ENCODE measurements around the gene OR2A12. TPM values are rescaled to one million over a fixed set of nuclear protein-coding genes. Genes with fewer than 3 reads are reported as not detected.
"Not testable (repeated sequence)": the region's sequence is repeated elsewhere in the genome, so short reads cannot be mapped to it uniquely, and the experiment has no call there.

The OR2A12 gene
- total RNA-seq, 1 donor from 2014 or later, result not detected

- no peaks in the 10 kb centered on the region for H3K27me3 ChIP-seq (ENCODE audit: control insufficient read depth, insufficient read depth, low read length)
- no peak for DNase-seq (ENCODE audit: low read depth)
- H3K4me3 ChIP-seq (ENCODE audit: low read depth, low read length), result no peak overlapping the region
- no peak for TF ChIP-seq CTCF (IDR thresholded peaks at IDR 0.05; ENCODE audit: insufficient read depth, low read length, severe bottlenecking)
- H3K36me3 ChIP-seq (ENCODE audit: control insufficient read depth, insufficient read depth, low read length), result no peaks in the 10 kb centered on the region
- no peak for FAIRE-seq
Observed at GRCh38 chr7:144049491-144049890, 36.6 kb upstream of the OR2A12 start.

DNA sequence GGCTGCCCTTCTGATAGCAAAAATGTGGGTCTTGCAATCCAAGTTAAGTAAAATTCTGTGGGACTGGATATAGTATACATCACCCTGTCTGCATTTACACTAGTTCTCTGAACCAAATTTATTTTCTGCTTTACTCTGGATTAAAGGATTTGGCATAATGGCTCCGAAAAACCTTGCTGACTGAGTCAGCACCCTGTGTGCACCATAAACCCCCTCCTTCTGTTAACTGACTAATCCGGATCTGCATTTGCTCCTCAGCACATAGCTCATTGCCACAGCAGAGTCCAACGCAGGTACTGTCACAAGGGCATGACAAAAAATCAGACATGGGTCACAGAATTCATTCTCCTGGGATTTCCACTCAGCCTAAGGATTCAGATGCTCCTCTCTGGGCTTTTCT lies 36.0 kb upstream of the OR2A12 start:
- H3K27me3 ChIP-seq (ENCODE audit: control insufficient read depth, insufficient read depth, low read length), result no peaks in the 10 kb centered on the region
- TF ChIP-seq CTCF (IDR thresholded peaks at IDR 0.05; ENCODE audit: insufficient read depth, low read length, severe bottlenecking), result no peak

GRCh38 chr7:144050884-144051283 lies 35.2 kb upstream of the OR2A12 start:
- not testable (repeated sequence) for H3K27me3 ChIP-seq (ENCODE audit: control insufficient read depth, insufficient read depth, low read length); DNase-seq (ENCODE audit: low read depth); FAIRE-seq; H3K36me3 ChIP-seq (ENCODE audit: control insufficient read depth, insufficient read depth, low read length); H3K4me3 ChIP-seq (ENCODE audit: low read depth, low read length)

More for the DNA sequence above, 36.0 kb upstream of the OR2A12 start:
- no peak for FAIRE-seq
- no peaks in the 10 kb centered on the region for H3K36me3 ChIP-seq (ENCODE audit: control insufficient read depth, insufficient read depth, low read length)
- DNase-seq (ENCODE audit: low read depth), result no peak
- no peak overlapping the region for H3K4me3 ChIP-seq (ENCODE audit: low read depth, low read length)

GRCh38 chr7:144057954-144058353 lies 28.1 kb upstream of the OR2A12 start:
- Histone ChIP-seq H3K36me3 (ENCODE audit: control insufficient read depth, insufficient read depth, low read length) (no peaks in the 10 kb centered on the region), H3K4me3 (ENCODE audit: low read depth, low read length) (no peak overlapping the region), H3K27me3 (ENCODE audit: control insufficient read depth, insufficient read depth, low read length) (no peaks in the 10 kb centered on the region)
- no peak for FAIRE-seq
- no peak for DNase-seq (ENCODE audit: low read depth)
- TF ChIP-seq CTCF (IDR thresholded peaks at IDR 0.05; ENCODE audit: insufficient read depth, low read length, severe bottlenecking), result no peak

DNA sequence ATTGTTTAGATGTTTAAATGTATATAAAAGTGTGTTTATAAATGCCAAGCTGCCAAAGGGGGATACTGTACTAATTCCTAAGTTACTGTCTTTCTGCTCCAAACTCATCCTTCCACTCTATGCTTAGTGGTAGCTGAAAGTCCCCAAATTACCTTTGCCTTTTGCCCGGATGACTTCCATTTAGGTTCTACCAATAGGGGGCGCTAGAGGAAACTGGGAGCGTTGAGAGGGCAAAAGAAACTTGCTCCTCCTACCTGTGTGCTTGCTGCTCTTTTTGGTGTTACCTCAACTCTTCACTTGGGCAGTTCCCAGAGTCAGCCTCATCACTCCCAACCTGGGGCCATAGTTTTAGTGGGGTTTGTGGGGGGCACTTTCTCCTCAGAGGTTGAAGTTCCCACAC lies 22.4 kb upstream of the OR2A12 start:
- peak; percentile 25 for TF ChIP-seq CTCF (IDR thresholded peaks at IDR 0.05; ENCODE audit: insufficient read depth, low read length, severe bottlenecking)
- no peak for FAIRE-seq

DNA sequence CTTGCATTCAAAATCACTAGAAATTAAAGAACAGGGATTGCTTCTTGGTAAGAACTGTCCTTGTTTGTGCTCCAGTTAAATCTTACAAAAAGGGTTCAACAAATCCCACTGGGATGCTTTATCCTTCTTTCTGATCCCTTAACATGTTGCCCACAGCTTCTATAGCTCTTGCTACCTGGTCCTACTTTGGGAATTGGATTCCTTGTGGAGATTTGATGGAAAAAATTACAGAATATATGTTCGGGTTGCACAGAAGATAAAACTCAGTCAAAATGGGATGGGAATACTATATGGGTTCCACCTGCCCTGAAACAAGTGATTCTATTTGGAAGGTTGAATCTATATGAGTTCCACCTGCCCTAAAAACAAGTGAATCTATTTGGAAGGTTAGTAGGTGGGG lies 16.6 kb upstream of the OR2A12 start, which contains the start of gene OR2A25:
OR2A25 (plus strand) TSS at position 301 of the 400 bp plus-strand sequence. CDS start 4,409 bp downstream, outside the sequence.
- H3K36me3 ChIP-seq (ENCODE audit: control insufficient read depth, insufficient read depth, low read length), result no peaks in the 10 kb centered on the region
- FAIRE-seq (no peak), DNase-seq (ENCODE audit: low read depth) (no peak)
- no peak within 1 kb of the TSS for H3K4me3 ChIP-seq (ENCODE audit: low read depth, low read length)
- no peaks in the 10 kb centered on the region for H3K27me3 ChIP-seq (ENCODE audit: control insufficient read depth, insufficient read depth, low read length)
- TF ChIP-seq CTCF (IDR thresholded peaks at IDR 0.05; ENCODE audit: insufficient read depth, low read length, severe bottlenecking), result no peak

More for the DNA sequence above, 22.4 kb upstream of the OR2A12 start:
- no peak overlapping the region for H3K4me3 ChIP-seq (ENCODE audit: low read depth, low read length)
- no peaks in the 10 kb centered on the region for H3K36me3 ChIP-seq (ENCODE audit: control insufficient read depth, insufficient read depth, low read length)
- no peaks in the 10 kb centered on the region for H3K27me3 ChIP-seq (ENCODE audit: control insufficient read depth, insufficient read depth, low read length)
- DNase-seq (ENCODE audit: low read depth), result no peak

Data from bronchial epithelial cell (primary cell).